OCI-LY1 (cell line): ENCODE results near the gene CAMTA1.

Experiments
- H2AFZ ChIP-seq: fragments of 200-600 bp; sonication (generic), shearing (Covaris generic); 2 replicates; pipeline ENCODE4 v1.6.0; 2014; ENCODE audit warnings: antibody characterized with exemption, mild to moderate bottlenecking, low read length
- H3F3A ChIP-seq: fragments of 200-600 bp; sonication (generic), shearing (Covaris generic); 2 replicates; pipeline ENCODE4 v1.6.0; 2014; ENCODE audit warnings: mild to moderate bottlenecking, antibody characterized with exemption, low read length, moderate library complexity; ENCODE audit not compliant: insufficient read depth
- H3K27ac ChIP-seq: fragments of 200-600 bp; sonication (generic); 2 replicates; pipeline ENCODE4 v1.5.1; 2014; ENCODE audit warnings: low read length, mixed run types, mild to moderate bottlenecking, low read depth; ENCODE audit not compliant: poor library complexity, severe bottlenecking
- H3K27me3 ChIP-seq: fragments of 200-600 bp; sonication (generic); 2 replicates; pipeline ENCODE4 v1.6.0; 2014; ENCODE audit warnings: antibody characterized with exemption, mild to moderate bottlenecking, low read length, moderate library complexity; ENCODE audit not compliant: insufficient read depth
- H3K36me3 ChIP-seq: fragments of 200-600 bp; sonication (generic); 2 replicates; pipeline ENCODE4 v1.6.1; 2014; ENCODE audit warnings: mild to moderate bottlenecking, antibody characterized with exemption, low read length, moderate library complexity, mixed read lengths; ENCODE audit not compliant: insufficient read depth
- H3K4me1 ChIP-seq: fragments of 200-600 bp; sonication (generic); 2 replicates; pipeline ENCODE4 v1.5.1; 2014; ENCODE audit warnings: mild to moderate bottlenecking, low read length, moderate library complexity; ENCODE audit not compliant: insufficient read depth, severe bottlenecking
- H3K4me2 ChIP-seq: fragments of 200-600 bp; sonication (generic), shearing (Covaris generic); 2 replicates; pipeline ENCODE4 v1.6.1; 2014; ENCODE audit warnings: low read length
- H3K4me3 ChIP-seq: fragments of 200-600 bp; sonication (generic); 2 replicates; pipeline ENCODE4 v1.5.1; 2014; ENCODE audit warnings: low read length, low read depth, mild to moderate bottlenecking, mixed read lengths; ENCODE audit not compliant: poor library complexity, severe bottlenecking
- H3K79me2 ChIP-seq: fragments of 200-600 bp; shearing (Covaris generic); 2 replicates; pipeline ENCODE4 v1.6.1; 2016; ENCODE audit warnings: mixed run types, low read length, mixed read lengths; ENCODE audit not compliant: insufficient read depth
- H3K9ac ChIP-seq: fragments of 200-600 bp; sonication (generic), shearing (Covaris generic); 2 replicates; pipeline ENCODE4 v1.6.1; 2014; ENCODE audit warnings: mild to moderate bottlenecking, low read length, mixed read lengths
- H3K9me2 ChIP-seq: fragments of 200-600 bp; sonication (generic), shearing (Covaris generic); 2 replicates; pipeline ENCODE4 v1.6.1; 2014; ENCODE audit warnings: low read depth, mild to moderate bottlenecking, low read length, mixed read lengths
- H3K9me3 ChIP-seq: fragments of 200-600 bp; shearing (Covaris generic); 2 replicates; pipeline ENCODE4 v1.6.1; 2014; ENCODE audit warnings: low read length, mixed read lengths
- H4K20me1 ChIP-seq: fragments of 200-600 bp; sonication (generic), shearing (Covaris generic); 2 replicates; pipeline ENCODE4 v1.6.0; 2016; ENCODE audit warnings: mild to moderate bottlenecking, low read length; ENCODE audit not compliant: insufficient read depth
- EZH2 ChIP-seq: fragments of 200-600 bp; sonication (generic), shearing (Covaris generic); IDR thresholded peaks from 2 replicates; pipeline ENCODE4 v1.8.0; 2017; ENCODE audit warnings: borderline replicate concordance, mixed run types, mild to moderate bottlenecking, antibody characterized with exemption, low read length, moderate library complexity, mixed read lengths
- TF ChIP-seq, protein P1 (sequence below): fragments of 200-600 bp; sonication (generic), shearing (Covaris generic); IDR thresholded peaks from 2 replicates; pipeline ENCODE4 v1.5.1; 2017; ENCODE audit warnings: mild to moderate bottlenecking, antibody characterized with exemption, low read length, moderate library complexity, mixed read lengths

Gene CAMTA1

DNA sequence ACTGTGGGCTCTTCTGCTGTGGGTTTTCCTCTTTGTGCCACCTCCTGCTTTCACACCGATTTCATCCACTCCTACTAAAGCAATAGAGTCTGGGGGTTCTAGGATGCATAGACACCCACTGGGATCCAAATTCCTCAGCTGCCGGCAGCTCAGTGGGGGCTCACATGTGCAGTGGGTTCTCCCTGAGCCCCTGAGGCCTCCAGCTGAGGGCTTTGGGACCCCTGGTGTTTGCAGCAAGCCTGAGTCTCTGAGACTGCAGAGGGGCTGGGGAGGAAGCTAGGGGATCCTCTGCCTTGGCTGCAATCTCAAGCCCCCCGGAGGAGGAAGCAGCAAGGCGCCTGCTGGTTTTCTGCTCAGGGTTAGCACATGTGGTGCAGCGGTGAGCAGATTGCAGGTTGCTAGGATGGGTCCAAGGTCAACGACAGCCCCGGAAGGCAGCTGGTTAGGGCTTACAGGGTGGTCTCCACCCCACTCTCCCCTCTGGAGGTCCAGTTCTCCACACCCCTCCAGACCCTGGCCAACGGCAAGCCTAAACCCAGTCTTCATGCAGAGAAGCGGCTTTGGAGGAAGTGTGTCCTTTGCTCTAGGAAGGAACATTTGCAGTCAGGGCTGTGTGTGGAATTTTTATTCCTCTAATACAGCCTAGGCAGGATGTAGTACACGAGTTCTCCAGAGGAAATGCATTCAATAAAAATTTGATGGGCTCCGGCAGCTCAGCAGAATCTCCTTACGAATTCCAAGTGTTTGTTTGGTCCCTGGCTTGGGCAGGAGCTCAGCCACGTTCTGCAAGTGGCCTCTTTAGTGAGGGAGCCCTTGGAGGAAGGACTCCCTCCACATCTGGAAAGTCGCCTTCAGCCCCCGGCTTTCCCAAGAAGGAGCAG is 716.7 kb downstream of the CAMTA1 start:
- no peaks in the 10 kb centered on the region for H3F3A ChIP-seq
- no peaks in the 10 kb centered on the region for H3K4me1 ChIP-seq
- no peak for TF ChIP-seq EZH2
- TF ChIP-seq, protein P1, sequence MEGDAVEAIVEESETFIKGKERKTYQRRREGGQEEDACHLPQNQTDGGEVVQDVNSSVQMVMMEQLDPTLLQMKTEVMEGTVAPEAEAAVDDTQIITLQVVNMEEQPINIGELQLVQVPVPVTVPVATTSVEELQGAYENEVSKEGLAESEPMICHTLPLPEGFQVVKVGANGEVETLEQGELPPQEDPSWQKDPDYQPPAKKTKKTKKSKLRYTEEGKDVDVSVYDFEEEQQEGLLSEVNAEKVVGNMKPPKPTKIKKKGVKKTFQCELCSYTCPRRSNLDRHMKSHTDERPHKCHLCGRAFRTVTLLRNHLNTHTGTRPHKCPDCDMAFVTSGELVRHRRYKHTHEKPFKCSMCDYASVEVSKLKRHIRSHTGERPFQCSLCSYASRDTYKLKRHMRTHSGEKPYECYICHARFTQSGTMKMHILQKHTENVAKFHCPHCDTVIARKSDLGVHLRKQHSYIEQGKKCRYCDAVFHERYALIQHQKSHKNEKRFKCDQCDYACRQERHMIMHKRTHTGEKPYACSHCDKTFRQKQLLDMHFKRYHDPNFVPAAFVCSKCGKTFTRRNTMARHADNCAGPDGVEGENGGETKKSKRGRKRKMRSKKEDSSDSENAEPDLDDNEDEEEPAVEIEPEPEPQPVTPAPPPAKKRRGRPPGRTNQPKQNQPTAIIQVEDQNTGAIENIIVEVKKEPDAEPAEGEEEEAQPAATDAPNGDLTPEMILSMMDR, result no peak
- no peaks in the 10 kb centered on the region for H3K27me3 ChIP-seq
- H3K4me2 ChIP-seq, result no peak overlapping the region
- no peak overlapping the region for H2AFZ ChIP-seq
- no peaks in the 10 kb centered on the region for H4K20me1 ChIP-seq
- H3K79me2 ChIP-seq, result no peaks in the 10 kb centered on the region
- no peaks in the 10 kb centered on the region for H3K9me3 ChIP-seq
- H3K9ac ChIP-seq, result no peak overlapping the region
- H3K27ac ChIP-seq, result no peak overlapping the region
- H3K4me3 ChIP-seq, result no peak overlapping the region
- H3K9me2 ChIP-seq, result no peaks in the 10 kb centered on the region
- H3K36me3 ChIP-seq, result no peaks in the 10 kb centered on the region

DNA sequence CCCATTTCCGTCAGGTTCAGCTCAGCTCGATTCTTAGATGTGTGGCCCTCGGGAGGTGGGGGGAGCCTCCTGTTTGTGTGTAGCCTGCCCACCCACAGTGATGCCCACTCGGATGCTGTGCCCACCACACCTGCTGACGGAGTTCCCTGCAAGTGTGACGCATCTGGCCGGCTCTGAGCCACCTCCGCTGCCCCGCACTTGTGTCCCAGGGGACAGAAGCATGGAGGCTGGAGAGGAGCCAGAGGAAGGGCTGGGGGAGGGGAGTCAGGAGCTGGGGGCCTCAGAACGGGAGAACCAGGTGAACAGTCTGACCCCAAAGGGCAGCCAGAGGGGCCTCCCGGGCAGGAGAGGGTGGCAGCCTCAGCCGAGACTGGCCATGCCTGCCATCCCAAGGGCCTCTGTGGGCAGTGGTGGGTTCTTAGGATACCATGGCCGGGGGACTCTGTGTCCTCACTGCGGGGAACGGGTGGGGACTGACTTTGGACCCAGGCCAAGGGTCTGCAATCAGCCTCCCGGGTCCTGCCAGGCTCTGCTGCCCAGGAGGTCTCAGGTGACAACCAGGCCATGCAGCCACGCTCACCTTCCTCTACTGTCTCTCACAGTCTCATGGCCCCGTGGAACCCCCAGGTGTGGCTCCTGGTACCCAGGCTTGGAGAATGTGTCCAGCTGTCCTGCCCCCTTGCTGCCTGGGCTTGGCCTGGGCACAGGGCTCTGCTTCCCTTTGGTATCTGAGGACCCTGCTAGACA is 718.6 kb downstream of the CAMTA1 start:
- no peak overlapping the region for H3K9ac ChIP-seq
- no peak overlapping the region for H2AFZ ChIP-seq

DNA sequence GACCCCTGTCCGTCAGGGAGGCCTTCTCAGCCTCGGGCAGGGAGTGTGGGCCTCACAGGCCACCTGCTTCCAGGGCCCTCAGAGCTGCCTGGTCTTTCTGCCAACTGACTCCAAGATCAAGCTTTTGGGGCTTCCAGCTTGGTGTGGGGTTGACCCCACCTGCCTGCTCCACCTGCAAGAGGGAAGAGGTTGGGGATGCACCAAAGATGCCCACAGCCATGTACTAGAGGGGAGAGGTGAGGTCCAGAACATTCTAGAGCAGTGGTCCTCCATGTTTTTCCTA is 719.1 kb downstream of the CAMTA1 start:
- Histone ChIP-seq H3K4me2 (no peak overlapping the region), H3K27me3 (no peaks in the 10 kb centered on the region), H3K79me2 (no peaks in the 10 kb centered on the region), H3K27ac (no peak overlapping the region), H3K4me1 (no peaks in the 10 kb centered on the region), H2AFZ (no peak overlapping the region), H3F3A (no peaks in the 10 kb centered on the region), H3K4me3 (no peak overlapping the region), H3K9me3 (no peaks in the 10 kb centered on the region), H3K36me3 (no peaks in the 10 kb centered on the region), H3K9ac (no peak overlapping the region), H3K9me2 (no peaks in the 10 kb centered on the region), H4K20me1 (no peaks in the 10 kb centered on the region)
- TF ChIP-seq EZH2, result no peak
- TF ChIP-seq, protein P1, result no peak

More for the DNA sequence above, 718.6 kb downstream of the CAMTA1 start:
- no peaks in the 10 kb centered on the region for H3K4me1 ChIP-seq
- H4K20me1 ChIP-seq, result no peaks in the 10 kb centered on the region
- H3K4me2 ChIP-seq, result no peak overlapping the region
- TF ChIP-seq, protein P1, result no peak
- no peak for TF ChIP-seq EZH2
- H3K79me2 ChIP-seq, result no peaks in the 10 kb centered on the region
- no peak overlapping the region for H3K27ac ChIP-seq
- no peak overlapping the region for H3K4me3 ChIP-seq
- H3K9me3 ChIP-seq, result no peaks in the 10 kb centered on the region
- H3K36me3 ChIP-seq, result no peaks in the 10 kb centered on the region
- H3F3A ChIP-seq, result no peaks in the 10 kb centered on the region
- H3K9me2 ChIP-seq, result no peaks in the 10 kb centered on the region
- H3K27me3 ChIP-seq, result no peaks in the 10 kb centered on the region
